Pulmonary artery endothelial cell (primary cell): ENCODE measurements around the gene TBC1D17. TPM values are rescaled to one million over a fixed set of nuclear protein-coding genes. Genes with fewer than 3 reads are reported as not detected.

Source experiments
- DNase-seq: peaks from one replicate; pipeline ENCODE4 v3.0.0-alpha.2; 2011; ENCODE audit warnings: low read depth, low spot score
- total RNA-seq: library from RNA; depleted of rRNA; stranded (reverse); fragments of >200 nt; gene quantifications from 2 replicates; pipeline ENCODE4 v1.2.3, GENCODE V29; 2014

Gene TBC1D17
- total RNA-seq, 1 donor from 2014 or later = 7.1 TPM

DNA sequence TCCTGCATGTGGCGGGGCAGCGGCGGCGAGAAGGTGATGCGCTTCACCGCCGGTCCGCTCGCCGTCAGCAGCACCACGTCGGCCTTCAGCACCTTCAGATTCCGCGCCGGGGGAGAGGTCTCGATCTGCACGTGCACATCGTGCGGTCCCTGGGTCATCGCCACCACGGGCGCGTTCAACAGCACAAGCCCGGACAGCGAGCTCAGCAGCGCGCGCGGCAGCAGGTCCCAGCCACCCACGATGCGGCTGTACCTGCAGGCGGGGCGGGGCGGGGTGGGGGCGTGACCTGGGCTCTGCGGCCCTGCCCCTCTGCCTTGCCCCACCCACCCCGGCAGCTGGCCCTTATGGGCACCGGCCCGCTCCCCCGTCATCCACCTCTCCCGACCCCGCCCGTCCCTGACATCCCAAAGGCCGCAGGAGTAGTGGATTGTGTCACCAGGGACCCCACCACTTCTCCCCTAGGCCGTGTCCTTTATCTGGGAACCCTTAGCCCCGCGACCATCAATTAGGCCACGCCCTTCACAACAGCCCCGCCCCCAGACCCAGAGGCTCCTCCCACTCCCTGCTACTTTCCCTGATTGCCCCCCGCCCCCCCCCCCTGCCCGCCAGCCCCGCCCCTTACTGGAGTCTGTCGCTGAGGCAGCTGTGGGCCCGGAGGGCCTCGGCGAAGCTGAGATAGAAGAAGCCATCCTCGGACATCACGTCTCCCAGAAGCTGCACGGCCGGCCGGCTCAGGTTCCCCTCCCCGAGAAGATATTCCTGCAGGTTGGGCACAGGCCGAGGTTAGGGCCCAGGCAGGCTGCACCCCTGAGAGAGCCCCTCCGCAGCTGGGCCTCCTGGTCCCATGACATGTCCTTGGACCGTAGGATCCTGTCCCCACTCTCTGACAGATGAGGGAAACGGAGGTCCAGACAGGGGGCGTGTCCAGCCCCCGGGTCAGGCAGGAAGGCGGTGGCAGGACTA, 13.1 kb downstream of the TBC1D17 start:
- DNase-seq = no peak

DNA sequence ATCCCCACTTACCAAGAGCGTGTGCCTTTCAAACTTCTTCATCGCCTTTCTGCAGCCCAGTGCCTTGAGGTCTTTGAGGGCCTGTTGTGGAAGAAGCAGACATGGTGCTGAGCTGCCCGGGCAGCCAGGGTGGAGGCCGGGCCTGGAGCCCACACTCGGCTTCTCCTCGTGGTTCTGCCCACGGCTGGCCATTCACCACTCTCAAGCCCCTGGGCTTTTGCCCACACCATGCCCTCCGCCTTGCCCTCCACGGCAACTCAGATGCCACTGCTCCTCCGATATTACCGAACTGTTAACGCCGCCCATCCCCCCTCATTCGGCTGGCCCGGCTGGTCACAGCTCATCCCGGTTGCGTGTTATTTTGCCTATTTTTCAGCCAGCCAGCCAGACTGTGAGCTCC, 13.9 kb downstream of the TBC1D17 start:
- DNase-seq = no peak

DNA sequence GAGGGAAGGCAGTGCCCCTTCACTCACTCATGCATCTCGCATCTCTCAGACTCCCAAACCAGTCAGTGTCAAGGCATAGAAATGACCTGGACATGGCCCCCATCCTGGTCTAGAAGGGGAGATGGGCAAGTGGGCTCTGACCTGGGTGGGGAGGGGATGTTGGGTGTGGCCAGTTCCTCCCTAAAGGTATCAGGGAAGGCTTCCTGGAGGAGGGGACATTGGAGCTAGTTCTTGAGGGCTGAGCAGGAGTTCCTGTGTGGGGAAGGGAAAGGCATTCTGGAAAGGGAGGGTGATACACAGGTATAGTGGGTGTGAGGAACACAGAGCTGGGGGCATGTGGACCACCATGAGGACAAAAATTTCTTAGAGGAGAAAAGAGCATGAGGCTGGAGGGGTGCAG, 15.2 kb downstream of the TBC1D17 start:
- DNase-seq = no peak

DNA sequence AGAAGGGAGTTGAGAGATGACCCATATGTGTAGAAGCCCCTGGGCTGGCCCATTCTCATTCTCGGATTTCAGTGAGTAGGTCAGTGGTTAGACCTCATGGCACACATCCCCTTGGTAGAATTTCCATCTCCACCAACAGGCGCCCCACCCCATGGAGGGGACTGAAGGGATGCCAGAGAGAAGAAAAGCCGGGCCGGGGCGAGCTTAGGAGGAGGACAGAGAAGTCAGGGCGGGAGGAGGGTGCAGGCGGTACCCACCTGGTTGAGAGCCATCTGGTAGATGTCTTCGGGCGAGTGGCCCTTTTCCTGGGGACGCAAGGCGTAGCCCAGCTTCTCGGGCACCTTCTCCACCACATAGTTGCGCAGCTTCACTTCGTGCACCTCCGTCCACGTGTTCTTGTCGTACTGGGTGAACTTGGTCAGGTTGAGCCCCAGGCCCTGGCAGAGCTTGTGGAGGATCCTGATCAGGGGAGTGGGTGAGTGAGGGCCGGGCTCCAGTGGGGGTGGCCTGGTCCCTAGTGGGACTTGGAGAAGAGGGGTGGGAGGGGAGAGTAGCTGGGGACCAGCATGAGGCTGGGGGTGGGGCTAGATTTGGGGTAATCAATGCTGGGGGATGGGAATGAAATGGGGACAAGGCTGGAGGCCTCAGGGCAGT, 16.6 kb downstream of the TBC1D17 start:
- DNase-seq = no peak

DNA sequence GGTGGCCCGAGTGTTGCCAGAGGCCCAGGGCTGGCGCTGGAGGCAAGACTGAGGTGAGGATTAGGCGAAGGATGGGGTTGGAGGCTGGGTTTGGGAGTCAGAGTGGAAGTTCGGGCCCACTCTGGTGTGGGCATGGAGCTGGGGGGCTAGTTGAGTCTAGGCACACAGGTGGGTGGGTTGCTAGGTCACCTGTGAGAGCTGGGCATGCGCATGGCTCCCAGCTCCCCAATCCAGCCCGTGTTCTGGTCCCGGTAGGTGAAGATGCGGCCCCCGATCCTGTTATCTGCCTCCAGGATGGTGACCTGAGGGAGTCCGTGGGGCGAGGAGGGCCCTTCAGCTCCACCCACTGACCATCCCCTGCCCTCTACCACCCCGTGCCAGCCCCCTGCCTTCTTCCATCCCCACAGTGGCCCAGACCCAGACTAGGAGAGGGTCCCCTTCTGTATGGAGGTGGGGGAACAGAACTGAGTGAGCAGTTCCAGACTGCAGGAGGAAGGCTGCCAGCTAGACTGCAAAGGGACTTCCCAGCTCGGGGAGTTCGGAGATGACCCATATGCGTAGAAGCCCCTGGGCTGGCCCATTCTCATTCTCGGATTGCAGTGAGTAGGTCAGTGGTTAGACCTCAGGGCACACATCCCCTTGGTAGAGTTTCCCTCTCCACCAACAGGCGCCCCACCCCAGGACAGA, 17.5 kb downstream of the TBC1D17 start:
- no peak for DNase-seq

DNA sequence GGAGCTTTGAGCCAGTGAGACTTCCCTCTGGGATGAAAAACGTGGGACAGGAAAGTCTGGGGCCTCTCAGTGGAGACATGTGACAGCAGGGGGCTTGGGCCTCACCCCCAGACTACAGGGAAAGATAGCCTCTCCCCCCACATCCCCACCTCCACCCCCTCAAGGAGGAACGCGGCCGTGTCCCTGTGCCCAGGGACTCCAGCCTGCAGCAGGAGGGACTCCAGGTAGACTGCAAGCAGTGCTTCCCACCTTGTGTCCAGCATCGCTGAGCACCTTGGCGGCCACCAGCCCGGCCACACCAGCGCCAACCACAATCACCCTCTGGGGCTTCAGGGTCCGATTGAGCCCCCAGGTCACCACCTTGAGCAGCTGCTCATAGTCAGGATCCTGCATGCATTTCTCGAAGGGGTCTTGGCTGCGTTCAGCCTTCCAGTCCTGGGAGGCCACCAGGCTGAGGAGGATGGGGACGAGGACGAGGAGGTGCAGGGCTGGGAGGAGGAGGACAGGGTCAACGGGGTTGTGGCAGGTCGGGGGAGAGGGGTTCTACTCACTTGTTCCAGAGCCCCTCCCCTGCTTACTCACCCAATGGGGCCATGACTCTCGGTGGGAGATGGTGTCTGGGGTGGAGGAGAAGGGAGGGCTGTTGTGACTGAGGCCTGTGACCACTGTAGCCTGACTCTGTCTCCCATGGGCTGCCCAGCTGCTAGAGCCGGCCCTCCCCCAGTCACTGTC, 18.2 kb downstream of the TBC1D17 start:
- DNase-seq = no peak

DNA sequence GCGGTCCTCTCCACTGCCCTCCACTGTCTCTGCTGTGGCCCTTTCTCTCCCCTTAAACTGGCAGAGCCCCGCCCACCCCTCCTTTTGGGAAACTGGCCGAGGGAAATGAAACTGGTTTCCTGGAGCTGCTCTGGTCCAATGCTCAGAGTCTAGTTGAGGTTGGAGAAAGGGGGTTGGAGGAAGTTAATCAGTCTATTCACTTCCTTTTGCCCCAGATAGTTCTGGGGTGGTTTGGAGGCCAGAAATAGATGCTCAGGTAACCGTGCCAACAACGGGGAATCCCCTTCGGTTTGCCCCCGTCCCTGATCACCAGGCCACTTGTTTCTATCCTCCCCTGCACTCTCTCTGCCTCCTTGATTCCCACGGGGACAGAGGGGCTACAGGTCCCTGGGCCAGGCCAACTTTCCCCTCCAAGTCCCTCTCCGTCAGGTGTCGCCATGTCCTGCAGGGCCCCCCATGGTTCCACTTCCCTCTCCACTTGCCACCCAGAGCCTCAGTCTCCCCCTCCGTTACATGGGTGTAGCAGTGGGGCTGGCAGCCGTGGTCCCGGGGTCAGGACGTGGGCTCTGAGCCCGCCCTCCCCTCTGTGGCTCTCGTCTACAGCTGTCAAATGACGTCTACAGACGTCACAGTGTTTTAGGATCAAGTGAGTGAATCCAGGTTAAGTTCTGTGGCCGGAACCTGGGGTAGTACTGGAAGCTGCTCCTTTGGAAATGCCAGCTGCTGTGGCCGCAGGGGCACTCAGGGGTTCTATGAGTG, 19.5 kb downstream of the TBC1D17 start, which contains the start of gene IL4I1:
IL4I1 (minus strand) TSS at position 25 of the 759 bp plus-strand sequence. CDS start 727 bp downstream, outside the sequence.
- DNase-seq = peak; percentile 39

DNA sequence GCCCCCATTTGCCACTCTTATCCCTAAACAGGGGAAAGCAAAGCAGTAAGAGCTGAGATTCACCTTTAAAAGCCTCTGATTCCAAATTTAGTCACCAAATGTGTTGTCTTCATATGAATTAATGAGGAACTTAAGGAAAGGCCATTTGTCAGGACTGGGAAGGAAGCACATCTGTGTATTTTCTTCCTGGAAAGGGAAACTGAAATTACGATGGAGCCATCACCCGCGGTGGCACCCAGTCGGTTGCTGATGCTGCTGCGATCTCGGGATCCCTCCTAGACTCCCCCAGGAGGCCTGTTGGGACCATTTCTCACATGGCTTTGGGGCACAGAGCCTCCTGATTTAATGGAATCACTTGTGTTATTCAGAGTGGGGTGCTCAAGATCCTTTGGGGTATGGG, 26.6 kb downstream of the TBC1D17 start:
- DNase-seq = no peak

DNA sequence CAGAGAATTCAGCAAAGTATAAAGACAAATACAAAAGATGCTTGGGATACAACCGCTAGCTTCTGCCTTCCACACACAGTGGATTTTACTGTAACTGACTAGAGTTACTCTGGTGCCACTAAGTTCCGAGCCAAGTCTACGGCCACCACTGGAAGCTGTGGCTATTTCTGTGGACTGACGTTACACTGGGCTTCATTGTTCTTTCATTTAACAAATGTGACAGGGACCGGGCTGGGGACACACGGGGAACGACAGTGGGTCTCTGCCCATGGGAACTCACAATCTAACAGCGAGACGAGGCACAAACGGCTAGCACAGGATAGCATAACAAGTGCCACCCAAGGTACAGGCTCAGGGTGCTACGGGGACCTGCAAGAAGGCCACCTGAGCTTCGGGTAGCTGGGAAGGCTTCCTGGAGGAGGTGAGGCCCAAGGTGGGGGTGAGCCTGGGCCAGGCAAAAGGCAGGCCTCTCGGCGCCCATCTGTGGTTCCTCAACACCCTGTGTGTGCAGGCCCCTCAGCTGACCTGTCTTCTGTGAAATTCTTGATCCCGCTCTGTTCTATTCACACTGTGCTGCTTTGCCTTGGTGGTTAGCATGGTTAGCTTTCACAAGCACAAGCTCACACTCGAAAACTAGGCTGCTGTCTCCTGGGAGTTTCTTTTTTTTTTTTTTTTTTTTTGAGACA, 29.5 kb downstream of the TBC1D17 start:
- no peak for DNase-seq

DNA sequence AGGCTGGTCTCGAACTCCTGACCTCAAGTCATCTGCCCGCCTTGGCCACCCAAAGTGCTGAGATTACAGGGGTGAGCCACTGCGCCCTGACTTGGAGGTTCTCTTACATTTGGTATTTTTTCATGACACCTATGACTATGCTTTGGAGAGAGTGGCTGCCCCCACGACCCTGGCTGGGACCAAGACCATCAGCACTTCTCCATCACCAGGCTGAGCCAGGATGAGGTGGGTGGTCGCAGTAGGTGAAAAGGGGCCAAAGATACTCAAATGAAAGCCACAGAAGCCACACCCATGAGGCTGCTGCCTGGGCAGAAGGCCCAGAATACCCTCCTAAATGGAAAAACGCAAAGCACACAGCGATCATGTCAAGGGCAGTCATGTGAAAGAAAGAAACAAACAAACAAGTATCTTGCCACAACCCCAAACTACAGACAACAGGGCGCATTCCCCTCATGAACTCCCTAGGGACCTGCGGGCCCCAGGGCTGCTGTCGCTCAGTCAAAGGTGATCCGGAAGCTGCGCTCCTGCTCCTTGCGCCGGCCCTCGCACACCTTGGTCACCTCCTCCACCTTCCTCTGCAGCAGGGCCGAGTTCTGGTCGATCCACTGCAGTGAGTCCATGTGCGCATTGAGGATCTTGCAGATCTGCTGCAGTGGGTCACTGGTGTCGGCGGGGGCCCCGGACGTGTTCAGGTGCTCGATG, 30.4 kb downstream of the TBC1D17 start:
- no peak for DNase-seq

DNA sequence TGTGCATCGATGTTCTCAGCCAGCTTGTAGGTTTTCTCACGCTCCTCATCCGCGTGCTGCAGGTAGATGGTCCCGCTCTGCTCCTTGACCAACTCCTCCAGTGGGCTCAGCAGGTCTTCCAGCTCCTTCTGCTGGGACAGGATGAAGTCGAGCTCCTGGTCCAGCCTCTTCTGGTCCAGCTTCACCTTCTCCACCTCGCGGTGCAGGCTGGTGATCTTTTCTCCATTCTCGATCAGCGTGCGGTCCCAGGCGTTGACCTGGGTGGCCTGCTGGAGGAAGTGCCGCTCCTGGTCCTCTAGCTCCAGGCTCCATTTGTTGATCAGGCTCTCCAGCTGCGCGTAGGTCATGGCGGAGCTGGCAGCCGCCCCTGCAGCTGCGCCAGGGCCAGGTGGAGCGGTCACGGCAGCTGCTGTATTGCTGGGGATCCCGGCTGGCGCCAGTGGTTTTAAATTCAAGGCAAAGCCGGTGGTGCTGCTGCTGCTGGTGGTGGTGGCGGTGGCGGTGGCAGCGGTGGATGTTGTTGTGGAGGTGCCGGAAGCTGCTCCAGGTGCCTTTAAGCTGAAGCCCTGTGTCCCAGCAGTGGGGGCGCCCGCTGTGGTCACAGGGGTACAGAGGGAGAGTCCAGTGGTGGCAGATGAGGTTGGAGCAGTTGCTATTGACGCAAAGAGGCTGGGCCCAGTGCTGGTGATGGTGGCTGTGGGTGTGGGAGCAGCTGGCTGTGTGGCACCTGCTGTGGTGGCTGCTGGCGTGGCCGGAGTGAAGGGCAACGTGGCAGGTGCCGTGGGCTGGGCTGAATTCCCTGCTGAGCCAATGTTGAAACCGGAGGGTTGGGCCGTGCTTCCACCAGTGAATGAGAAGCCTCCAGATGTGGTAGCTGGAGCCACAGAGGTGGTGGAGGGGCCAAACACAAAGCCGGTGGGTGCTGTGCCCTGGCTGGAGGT, 31.2 kb downstream of the TBC1D17 start:
- no peak for DNase-seq

DNA sequence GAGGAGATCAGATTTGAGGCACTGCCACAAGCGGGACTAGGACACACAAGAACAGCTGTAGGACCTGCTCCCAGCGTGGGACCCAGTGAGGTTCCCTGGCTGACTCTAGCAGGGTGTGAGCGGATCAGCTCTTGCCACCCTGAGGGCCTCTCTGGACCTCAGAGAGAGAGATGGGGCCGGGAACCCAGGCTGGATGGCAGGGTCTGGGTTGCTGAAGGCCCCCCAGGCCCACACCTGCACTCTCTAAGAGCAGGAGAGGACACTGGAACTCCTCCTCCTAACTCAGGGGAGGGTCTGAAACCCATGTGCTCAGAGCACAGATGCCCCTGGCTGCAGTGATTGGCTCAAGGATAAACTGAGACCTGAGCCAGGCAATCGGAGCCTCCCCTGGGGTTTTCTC, 32.7 kb downstream of the TBC1D17 start:
- no peak for DNase-seq

DNA sequence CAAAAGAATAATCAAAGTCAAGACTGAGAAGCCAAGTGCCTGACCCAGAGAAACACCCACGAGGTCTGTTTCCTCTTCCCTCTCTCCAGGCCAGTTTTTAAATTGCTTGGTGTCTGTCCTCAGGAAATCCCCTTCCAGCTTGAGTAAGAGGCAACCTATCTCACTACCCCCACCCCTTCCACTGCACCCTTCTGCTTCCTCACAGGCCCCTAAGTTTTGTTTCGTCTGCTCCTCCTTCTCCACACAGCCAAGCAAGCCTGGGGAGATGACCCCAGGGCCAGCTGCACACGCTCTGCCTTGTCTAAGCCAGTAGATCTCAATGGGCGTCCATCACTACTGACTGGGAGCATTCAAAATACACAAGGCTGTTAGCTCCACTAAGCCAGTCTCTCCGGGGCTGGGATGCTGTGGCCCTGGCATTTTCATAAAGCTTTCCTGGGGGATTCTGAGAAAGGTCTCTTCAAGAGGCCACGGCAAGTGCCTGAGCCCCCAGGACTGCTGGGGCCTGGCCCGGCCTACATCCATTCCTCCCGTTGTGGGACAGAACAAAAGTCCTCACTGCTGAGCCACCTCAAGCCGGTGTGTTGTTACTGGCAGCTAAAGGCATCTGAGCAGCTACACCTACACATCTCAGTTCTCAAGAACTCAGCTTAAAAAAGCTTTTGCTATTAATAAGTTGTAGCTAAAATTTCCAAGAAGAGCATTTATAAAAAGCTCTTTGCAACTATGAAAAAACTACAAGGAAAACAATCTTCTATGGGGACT, 34.1 kb downstream of the TBC1D17 start:
- no peak for DNase-seq

DNA sequence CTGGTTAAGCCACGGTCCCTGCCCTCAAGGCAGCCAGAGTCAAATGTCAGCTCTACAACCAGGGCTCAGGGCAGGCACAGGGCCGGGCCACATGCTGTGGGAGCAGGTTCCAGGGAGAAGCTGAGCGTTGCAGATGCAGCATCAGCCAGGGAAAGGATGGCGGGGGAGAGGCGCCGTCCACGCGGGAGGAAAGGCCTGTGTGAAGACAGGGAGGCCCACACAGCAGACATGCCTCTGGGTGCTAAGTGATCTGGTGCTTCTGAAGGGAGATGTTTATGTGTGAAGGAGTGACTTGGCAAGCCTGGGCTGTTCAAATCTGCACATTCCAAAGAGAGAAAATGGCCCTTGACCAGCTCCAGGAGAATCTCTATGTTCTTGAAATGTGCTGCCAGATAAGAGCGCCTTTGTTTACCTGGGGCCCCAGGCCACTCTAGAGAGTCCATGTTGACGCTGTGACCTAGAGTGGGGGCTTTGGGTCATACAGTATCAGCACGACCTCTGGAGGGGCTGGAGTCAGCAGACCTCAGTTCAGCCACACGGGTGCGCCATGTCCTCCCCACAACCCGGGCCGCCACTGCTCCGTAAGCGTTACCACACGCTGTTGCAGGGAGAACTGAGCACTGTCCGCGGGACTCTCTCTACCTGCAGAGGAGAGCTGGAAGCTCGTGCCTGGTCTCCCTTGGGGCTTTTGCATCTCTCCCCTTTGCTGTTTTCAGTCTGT, 35.6 kb downstream of the TBC1D17 start:
- DNase-seq = no peak

DNA sequence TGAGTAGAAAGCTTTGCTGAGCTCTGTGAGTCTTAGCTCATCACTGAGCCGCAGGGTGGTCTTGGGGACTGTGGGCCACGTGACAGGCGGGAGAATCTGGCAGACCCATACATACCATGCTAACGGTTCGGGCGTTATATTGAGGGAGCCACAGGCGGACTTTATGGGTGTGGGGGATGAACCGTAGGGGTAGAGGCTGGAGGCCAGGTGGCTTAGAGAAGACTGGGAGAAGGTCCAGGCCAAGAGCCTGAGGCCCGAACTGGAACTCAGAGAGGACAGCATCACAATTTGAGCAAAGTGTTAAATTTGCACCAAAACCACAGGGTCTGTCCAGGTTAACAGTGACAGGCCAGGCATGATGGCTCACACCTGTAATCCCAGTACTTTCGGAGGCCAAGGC, 36.2 kb downstream of the TBC1D17 start:
- DNase-seq = no peak

DNA sequence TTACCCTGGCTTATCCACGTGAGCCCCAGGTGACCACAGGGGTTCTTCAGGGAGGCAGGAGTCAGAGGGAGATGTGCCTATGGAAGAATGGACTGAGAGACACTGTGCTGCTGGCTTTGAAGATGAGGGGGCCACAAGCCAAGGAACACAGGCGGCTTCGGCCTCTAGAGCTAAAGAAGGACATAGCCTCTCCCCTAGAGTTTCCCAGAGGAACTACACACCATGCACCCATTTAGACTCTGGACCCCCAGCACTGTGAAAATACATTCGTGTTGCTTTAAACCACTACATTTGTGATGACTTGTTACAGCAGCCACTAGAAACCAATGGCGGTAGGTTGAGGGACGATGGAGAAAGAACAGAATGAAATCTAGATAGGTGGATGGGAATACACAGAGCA, 37.8 kb downstream of the TBC1D17 start:
- DNase-seq = no peak
